SK-N-SH (cell line): ENCODE measurements around the gene PPP2R5C. TPM values are rescaled to one million over a fixed set of nuclear protein-coding genes. Genes with fewer than 3 reads are reported as not detected.

Experiments used
- CTCF ChIA-PET: fragments of 300-600, 350-600 bp; formaldehyde crosslinking; extraction: SDS; loops from one replicate; lab custom pipeline; 2021; lab: Yijun Ruan, JAX
- POLR2A ChIA-PET: fragments of 350-600 bp; sonication (Branson Sonifier 250); formaldehyde crosslinking; extraction: SDS; loops from one replicate; lab custom pipeline; 2020; ENCODE audit warnings: antibody characterized with exemption, inconsistent platforms; lab: Yijun Ruan, JAX
- DNase-seq: peaks from one replicate; pipeline ENCODE4 v3.0.0; 2012
- H2AFZ ChIP-seq: fragments of 200-600 bp; sonication (generic); 2 replicates; pipeline ENCODE4 v1.8.1; 2016; ENCODE audit warnings: antibody characterized with exemption, mild to moderate bottlenecking, low read depth
- H3F3A ChIP-seq: fragments of 200-600 bp; sonication (generic); replicated peaks from 2 replicates; pipeline ENCODE3; 2016; ENCODE audit warnings: antibody characterized with exemption, mild to moderate bottlenecking; ENCODE audit not compliant: insufficient read depth
- H3K27ac ChIP-seq, 2 experiments: fragments of 200-500 bp in 1 of 2; fragments of 200-600 bp in 1 of 2; sonication (Bioruptor generic) in 1 of 2; sonication (generic), shearing (Covaris generic) in 1 of 2; 2 replicates each; pipeline versions ENCODE4 v1.5.1 to v1.6.1; 2014 to 2016; ENCODE audit warnings: low read depth in 2 of 2, inconsistent platforms in 1 of 2, low read length in 1 of 2, mild to moderate bottlenecking in 1 of 2, mixed read lengths in 1 of 2
- H3K27me3 ChIP-seq: fragments of 200-600 bp; sonication (generic), shearing (Covaris generic); 2 replicates; pipeline ENCODE4 v1.6.1; 2016; ENCODE audit warnings: mixed run types; ENCODE audit not compliant: insufficient read depth
- H3K36me3 ChIP-seq, 2 experiments: fragments of 200-500 bp in 1 of 2; fragments of 200-600 bp in 1 of 2; sonication (Bioruptor generic) in 1 of 2; sonication (generic) in 1 of 2; replicated peaks in 1 of 2; 2 replicates each; pipeline versions ENCODE3 to v1.5.1; 2014 to 2016; ENCODE audit warnings: low read length in 1 of 2, mild to moderate bottlenecking in 1 of 2; ENCODE audit not compliant: insufficient read depth in 2 of 2, control insufficient read depth in 1 of 2
- H3K4me1 ChIP-seq, 2 experiments: fragments of 200-500 bp in 1 of 2; fragments of 200-600 bp in 1 of 2; sonication (Bioruptor generic) in 1 of 2; sonication (generic), shearing (Covaris generic) in 1 of 2; 2 replicates each; pipeline versions ENCODE4 v1.5.1 to v1.6.1; 2014 to 2016; ENCODE audit warnings: low read depth in 1 of 2, low read length in 1 of 2, mixed run types in 1 of 2; ENCODE audit not compliant: insufficient read depth in 2 of 2, control insufficient read depth in 1 of 2
- H3K4me2 ChIP-seq: fragments of 200-600 bp; sonication (generic), shearing (Covaris generic); 2 replicates; pipeline ENCODE4 v1.6.1; 2017; ENCODE audit warnings: mixed run types
- H3K4me3 ChIP-seq, 2 experiments: fragments of 200-500 bp in 1 of 2; fragments of 200-600 bp in 1 of 2; sonication (Bioruptor generic) in 1 of 2; sonication (generic), shearing (Covaris generic) in 1 of 2; 2 replicates each; pipeline versions ENCODE4 v1.5.1 to v1.8.1; 2014 to 2016; ENCODE audit warnings: low read depth in 2 of 2, inconsistent platforms in 1 of 2, low read length in 1 of 2, mild to moderate bottlenecking in 1 of 2, mixed read lengths in 1 of 2, moderate library complexity in 1 of 2
- H3K79me2 ChIP-seq: fragments of 200-600 bp; sonication (generic); 2 replicates; pipeline ENCODE4 v1.8.1; 2017; ENCODE audit warnings: mild to moderate bottlenecking; ENCODE audit not compliant: insufficient read depth
- H3K9ac ChIP-seq: fragments of 200-600 bp; sonication (generic); 2 replicates; pipeline ENCODE4 v1.6.1; 2017; ENCODE audit warnings: mixed run types
- H3K9me2 ChIP-seq: fragments of 200-600 bp; sonication (generic); 2 replicates; pipeline ENCODE4 v1.6.1; 2017; ENCODE audit warnings: mixed run types
- H3K9me3 ChIP-seq: fragments of 200-600 bp; sonication (generic); 2 replicates; pipeline ENCODE4 v1.6.1; 2017; ENCODE audit warnings: mixed run types, mild to moderate bottlenecking, moderate library complexity
- H4K20me1 ChIP-seq: fragments of 200-600 bp; sonication (generic); 2 replicates; pipeline ENCODE4 v1.6.1; 2017; ENCODE audit warnings: mild to moderate bottlenecking, mixed run types; ENCODE audit not compliant: insufficient read depth
- CHD2 ChIP-seq: fragments of 150-350 bp; IDR thresholded peaks from 2 replicates; pipeline ENCODE4 v1.6.1; 2018; ENCODE audit warnings: low read length; ENCODE audit not compliant: partially characterized antibody
- CTCF ChIP-seq: fragments of 200-600 bp; sonication (generic); IDR thresholded peaks from 2 replicates; pipeline ENCODE4 v1.6.1; 2017; ENCODE audit warnings: antibody characterized with exemption, mild to moderate bottlenecking, moderate library complexity
- EZH2phosphoT487 ChIP-seq: fragments of 200-600 bp; sonication (generic); IDR thresholded peaks from 2 replicates; pipeline ENCODE4 v1.6.1; 2017; ENCODE audit warnings: low read depth, mixed run types, mild to moderate bottlenecking, antibody characterized with exemption, moderate library complexity, borderline replicate concordance
- FOSL2 ChIP-seq: IDR thresholded peaks from 2 replicates; pipeline ENCODE4 v1.4.0; 2012; ENCODE audit warnings: low read depth, mild to moderate bottlenecking, moderate library complexity, borderline replicate concordance
- FOXJ3 ChIP-seq: sonication (generic); formaldehyde crosslinking; IDR thresholded peaks from 2 replicates; pipeline ENCODE4 v1.5.1; 2020; ENCODE audit warnings: mild to moderate bottlenecking, missing genetic modification reagents
- GABPA ChIP-seq: IDR thresholded peaks from 2 replicates; pipeline ENCODE4 v1.4.0; 2012; ENCODE audit warnings: low read depth, mild to moderate bottlenecking
- GATA2 ChIP-seq: sonication (generic); formaldehyde crosslinking; IDR thresholded peaks from 2 replicates; pipeline ENCODE4 v1.5.0; 2020; ENCODE audit warnings: mild to moderate bottlenecking, missing genetic modification reagents
- JUND ChIP-seq: IDR thresholded peaks from 2 replicates; pipeline ENCODE4 v1.4.0; 2012
- MAX ChIP-seq: IDR thresholded peaks from 2 replicates; pipeline ENCODE4 v1.4.0; 2012; ENCODE audit warnings: low read depth
- NFIC ChIP-seq: IDR thresholded peaks from 2 replicates; pipeline ENCODE4 v1.4.0; 2012; ENCODE audit warnings: borderline replicate concordance
- NRF1 ChIP-seq: IDR thresholded peaks from 2 replicates; pipeline ENCODE4 v1.6.1; 2012; ENCODE audit warnings: low read depth, mild to moderate bottlenecking, low read length
- PBX3 ChIP-seq: IDR thresholded peaks from 2 replicates; pipeline ENCODE4; 2012
- RAD21 ChIP-seq: IDR thresholded peaks from 2 replicates; pipeline ENCODE4 v1.6.1; 2012; ENCODE audit warnings: mild to moderate bottlenecking, low read length
- RCOR1 ChIP-seq: fragments of 150-350 bp; IDR thresholded peaks from 2 replicates; pipeline ENCODE4 v1.6.1; 2017; ENCODE audit warnings: antibody characterized with exemption, low read length
- RFX5 ChIP-seq: IDR thresholded peaks from 2 replicates; pipeline ENCODE4 v1.6.1; 2012; ENCODE audit warnings: mild to moderate bottlenecking, improper control_type of control experiment, low read length
- RXRA ChIP-seq: IDR thresholded peaks from 2 replicates; pipeline ENCODE4 v1.4.0; 2012; ENCODE audit warnings: low read depth, mild to moderate bottlenecking, borderline replicate concordance
- TEAD4 ChIP-seq: IDR thresholded peaks from 2 replicates; pipeline ENCODE4 v1.4.0; 2012; ENCODE audit warnings: mild to moderate bottlenecking, borderline replicate concordance; ENCODE audit not compliant: insufficient read depth
- USF1 ChIP-seq: IDR thresholded peaks from 2 replicates; pipeline ENCODE4 v1.4.0; 2012; ENCODE audit warnings: low read depth, borderline replicate concordance
- USF2 ChIP-seq: fragments of 150-350 bp; IDR thresholded peaks from 2 replicates; pipeline ENCODE4 v1.6.1; 2017; ENCODE audit warnings: antibody characterized with exemption, low read length, low read depth, borderline replicate concordance
- YY1 ChIP-seq: IDR thresholded peaks from 2 replicates; pipeline ENCODE4 v1.4.0; 2012; ENCODE audit warnings: low read depth, mild to moderate bottlenecking
- WGBS: methylation state at CpG from one replicate; pipeline ENCODE4 v1.1.6; 2017; ENCODE audit warnings: low lambda C conversion rate; 5-methylcytosine and 5-hydroxymethylcytosine counted together
- polyA plus RNA-seq, 3 experiments: library from polyadenylated mRNA; depleted of rRNA; stranded (reverse); fragments of >200 nt; gene quantifications; 2 replicates each; pipeline ENCODE4 v1.2.3, GENCODE V29; 2012

Gene PPP2R5C
- polyA plus RNA-seq, 1 of the 3 experiments (the other 2 are of a cell fraction) = 43.7 TPM

GRCh38 chr14:101819251-101819990 lies 57.9 kb downstream of the PPP2R5C start:
- Histone ChIP-seq H3K27me3 (no peaks in the 10 kb centered on the region), H3F3A (no peaks in the 10 kb centered on the region), H3K4me1 (peaks cover 0 to 21% of the 10 kb centered on the region in 2 experiments; a peak in 2 of 4 replicates), H3K9me3 (no peaks in the 10 kb centered on the region), H3K79me2 (peaks cover 96% of the 10 kb centered on the region), H4K20me1 (peaks cover 39% of the 10 kb centered on the region), H3K9ac (no peak overlapping the region), H2AFZ (no peak overlapping the region), H3K4me2 (no peak overlapping the region), H3K36me3 (peaks cover 16 to 29% of the 10 kb centered on the region in 2 experiments), H3K27ac (no peak overlapping the region; a peak in 1 of 4 replicates), H3K9me2 (no peaks in the 10 kb centered on the region), H3K4me3 (no peak overlapping the region)
- DNase-seq = no peak
- TF ChIP-seq CHD2 (no peak), EZH2phosphoT487 (no peak), YY1 (no peak), RAD21 (no peak), FOSL2 (no peak), USF2 (no peak), RFX5 (no peak), GATA2 (CRISPR knock-in tag) (no peak), MAX (no peak), TEAD4 (no peak), PBX3 (no peak), JUND (no peak)
- ChIA-PET CTCF (interaction anchor here (1.1 kb wide), 1 partner anchor 10 kb away, joined by 3 read pairs; no protein-coding TSS in a partner anchor), POLR2A (no interaction called here)
- WGBS = 96% methylated on average over 16 of the region's 16 CpGs

- DNase-seq = no peak
- Histone ChIP-seq H3F3A (no peaks in the 10 kb centered on the region), H3K4me1 (peaks cover 0 to 18% of the 10 kb centered on the region in 2 experiments; a peak in 2 of 4 replicates), H3K27me3 (no peaks in the 10 kb centered on the region), H3K9ac (no peak overlapping the region), H3K27ac (no peak overlapping the region; a peak in 1 of 4 replicates), H3K9me2 (no peaks in the 10 kb centered on the region), H3K4me3 (no peak overlapping the region), H3K79me2 (peaks cover 96% of the 10 kb centered on the region), H3K4me2 (no peak overlapping the region), H3K9me3 (no peaks in the 10 kb centered on the region), H2AFZ (no peak overlapping the region), H3K36me3 (peaks cover 17 to 22% of the 10 kb centered on the region in 2 experiments), H4K20me1 (peaks cover 42% of the 10 kb centered on the region; the same call in 1 of the 2 replicates)
- WGBS = 95% methylated on average over 10 of the region's 10 CpGs
- CTCF ChIA-PET = interaction anchor here (2.0 kb wide), 1 partner anchor 50 kb away, joined by 4 read pairs; no protein-coding TSS in a partner anchor
- TF ChIP-seq NFIC (no peak), NRF1 (no peak), GABPA (no peak), YY1 (no peak), GATA2 (CRISPR knock-in tag) (no peak), EZH2phosphoT487 (no peak), RXRA (no peak), FOXJ3 (CRISPR knock-in tag) (no peak), TEAD4 (no peak), USF1 (no peak), FOSL2 (no peak), RCOR1 (no peak), JUND (no peak), CTCF (no peak)
- POLR2A ChIA-PET = no interaction called here
Measured at GRCh38 chr14:101820283-101820798, 58.8 kb downstream of the PPP2R5C start.
